NOMO-1 treated with dmso at 0.1 percent for 144 hours (cell line): ENCODE measurements around the gene KASH5.
A peak's percentile ranks its signal among the peaks of the same experiment; 100 is the strongest.

ENCODE experiments used
- DNase-seq: peaks from one replicate; lab custom pipeline; 2025; ENCODE audit not compliant: unreplicated experiment; lab: John Stamatoyannopoulos, UW

Gene KASH5

GRCh38 chr19:49387936-49388372, at the start of gene KASH5:
TSS of gene KASH5 (plus strand) at chr19:49388249. CDS start at chr19:49390884, 2,635 bp downstream.
- peak; percentile 88 for DNase-seq

- no peak for DNase-seq
Observed at GRCh38 chr19:49338691-49339300, 49.3 kb upstream of the KASH5 start.

- no peak for DNase-seq
Observed at GRCh38 chr19:49339301-49340068, 48.6 kb upstream of the KASH5 start.

- DNase-seq = no peak
Observed at GRCh38 chr19:49340069-49340864, 47.8 kb upstream of the KASH5 start.

- no peak for DNase-seq
Observed at GRCh38 chr19:49340865-49341718, 47.0 kb upstream of the KASH5 start.

- no peak for DNase-seq
Observed at GRCh38 chr19:49342291-49342721, 45.7 kb upstream of the KASH5 start.

GRCh38 chr19:49343123-49343522, 44.9 kb upstream of the KASH5 start:
- DNase-seq = no peak

GRCh38 chr19:49344505-49345423, 43.3 kb upstream of the KASH5 start:
- DNase-seq = no peak

GRCh38 chr19:49347191-49347590, 40.9 kb upstream of the KASH5 start:
- no peak for DNase-seq

GRCh38 chr19:49347835-49348234, 40.2 kb upstream of the KASH5 start:
- no peak for DNase-seq

GRCh38 chr19:49348305-49349189, 39.5 kb upstream of the KASH5 start:
- no peak for DNase-seq

- no peak for DNase-seq
Observed at GRCh38 chr19:49349567-49349966, 38.5 kb upstream of the KASH5 start.

- no peak for DNase-seq
Observed at GRCh38 chr19:49355909-49356353, 32.1 kb upstream of the KASH5 start.

GRCh38 chr19:49356382-49356781, 31.7 kb upstream of the KASH5 start:
- DNase-seq = no peak

GRCh38 chr19:49357186-49357585, 30.9 kb upstream of the KASH5 start:
- DNase-seq = no peak

GRCh38 chr19:49359851-49360820, 27.9 kb upstream of the KASH5 start:
- no peak for DNase-seq

- DNase-seq = no peak
Observed at GRCh38 chr19:49361438-49362047, 26.5 kb upstream of the KASH5 start.
